Skeletal muscle cell (primary cell): Measurements from ENCODE around the gene PCDHGA6.
"Not testable (repeated sequence)": the region's sequence is repeated elsewhere in the genome, so short reads cannot be mapped to it uniquely, and the experiment has no call there.

Source experiments
- DNase-seq: peaks from one replicate; pipeline ENCODE4 v3.0.0-alpha.2; 2010; ENCODE audit warnings: low read depth
- H3K4me3 ChIP-seq: 2 replicates; pipeline ENCODE4 v1.5.1; 2011; ENCODE audit warnings: low read depth, mild to moderate bottlenecking, control low read depth, low read length, moderate library complexity

Gene PCDHGA6

GRCh38 chr5:141356950-141357349, 16.7 kb upstream of the PCDHGA6 start:
- DNase-seq, result no peak
- no peak overlapping the region for H3K4me3 ChIP-seq

DNA sequence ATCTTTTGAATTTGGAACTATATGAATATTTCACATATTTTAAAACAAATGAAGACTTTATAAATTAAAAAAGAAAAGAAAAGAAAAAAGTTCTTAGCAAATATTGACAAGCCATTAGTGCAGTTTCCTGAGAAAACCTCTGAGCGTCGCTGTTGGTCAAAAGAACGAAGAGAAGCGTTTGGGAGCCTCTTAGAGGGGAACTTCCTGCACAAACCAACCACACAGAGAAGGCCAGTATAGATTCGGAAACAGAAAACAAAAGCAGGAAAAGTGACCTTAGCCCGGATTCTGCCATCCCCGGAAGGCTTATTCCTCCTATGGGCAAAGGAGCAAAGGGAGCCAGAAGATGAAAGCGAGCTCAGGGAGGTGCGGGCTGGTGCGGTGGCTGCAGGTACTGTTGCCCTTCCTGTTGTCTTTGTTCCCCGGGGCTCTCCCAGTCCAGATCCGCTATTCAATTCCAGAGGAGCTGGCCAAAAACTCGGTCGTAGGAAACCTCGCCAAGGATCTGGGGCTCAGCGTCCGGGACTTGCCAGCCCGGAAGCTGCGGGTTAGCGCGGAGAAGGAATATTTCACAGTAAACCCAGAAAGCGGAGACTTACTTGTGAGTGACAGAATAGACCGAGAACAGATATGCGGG, 13.8 kb upstream of the PCDHGA6 start, which contains the start of gene PCDHGB2:
PCDHGB2 (plus strand) TSS at position 205 of the 637 bp plus-strand sequence; CDS start at position 347, 142 bp downstream.
- H3K4me3 ChIP-seq, result peak within 1 kb of the TSS; percentile 43
- no peak for DNase-seq

DNA sequence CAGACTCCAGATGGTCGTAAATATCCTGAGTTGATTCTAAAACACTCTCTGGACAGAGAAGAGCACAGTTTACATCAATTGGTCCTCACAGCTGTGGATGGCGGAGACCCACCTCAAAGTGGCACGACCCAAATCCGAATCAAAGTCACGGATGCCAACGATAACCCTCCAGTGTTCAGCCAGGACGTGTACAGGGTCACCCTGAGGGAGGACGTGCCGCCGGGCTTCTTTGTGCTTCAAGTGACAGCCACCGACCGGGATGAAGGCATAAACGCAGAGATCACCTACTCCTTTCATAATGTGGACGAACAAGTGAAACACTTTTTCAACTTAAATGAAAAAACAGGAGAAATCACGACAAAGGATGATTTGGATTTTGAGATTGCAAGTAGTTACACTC, 13.0 kb upstream of the PCDHGA6 start:
- no peak overlapping the region for H3K4me3 ChIP-seq
- DNase-seq, result no peak

DNA sequence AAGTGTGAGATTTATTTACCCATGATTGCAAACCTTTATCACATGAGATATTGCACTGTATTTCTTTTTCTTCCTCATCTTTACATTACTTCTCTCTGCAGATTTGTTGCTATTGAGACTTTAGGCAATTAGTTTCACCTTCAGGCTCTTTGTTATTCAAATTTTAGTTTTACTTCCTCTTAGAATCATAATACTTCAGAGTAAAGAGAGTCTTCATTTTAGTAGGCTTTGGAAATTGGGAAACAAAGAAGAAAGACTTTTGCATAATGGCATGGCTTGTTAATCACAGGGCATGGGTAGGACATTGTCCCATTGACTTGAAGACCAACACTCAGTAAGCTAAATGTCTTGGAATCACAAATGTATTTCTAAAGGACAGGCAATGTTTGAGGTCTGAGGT, 11.0 kb upstream of the PCDHGA6 start:
- H3K4me3 ChIP-seq, result no peak overlapping the region
- no peak for DNase-seq

DNA sequence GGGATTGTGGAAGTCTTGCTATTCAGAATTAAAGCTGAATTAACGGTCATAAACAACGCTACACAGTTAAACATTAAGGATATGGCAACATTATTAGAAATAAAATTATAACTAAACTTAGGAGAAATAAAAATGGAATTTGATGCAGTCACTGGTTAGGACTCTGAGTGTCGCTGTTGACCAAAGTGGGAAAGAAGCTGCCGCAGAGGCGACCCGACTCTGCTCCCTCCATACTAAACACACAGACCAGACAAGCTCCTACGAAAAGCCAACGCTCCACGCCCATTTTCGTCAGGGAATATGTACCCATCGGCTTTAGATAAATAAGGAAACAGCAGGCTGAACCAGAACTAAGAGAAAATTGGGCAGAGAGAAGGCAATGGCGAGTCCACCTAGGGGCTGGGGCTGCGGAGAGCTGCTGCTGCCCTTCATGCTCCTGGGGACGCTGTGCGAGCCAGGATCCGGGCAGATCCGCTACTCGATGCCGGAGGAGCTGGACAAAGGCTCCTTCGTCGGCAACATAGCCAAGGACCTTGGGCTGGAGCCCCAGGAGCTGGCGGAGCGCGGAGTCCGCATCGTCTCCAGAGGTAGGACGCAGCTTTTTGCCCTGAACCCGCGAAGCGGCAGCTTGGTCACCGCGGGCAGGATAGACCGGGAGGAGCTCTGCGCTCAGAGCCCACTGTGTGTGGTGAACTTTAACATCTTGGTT, 9.6 kb upstream of the PCDHGA6 start, which contains the start of gene PCDHGA5:
PCDHGA5 (plus strand) TSS at position 211 of the 709 bp plus-strand sequence; CDS start at position 380, 169 bp downstream.
- peak within 1 kb of the TSS; percentile 27 for H3K4me3 ChIP-seq
- DNase-seq, result no peak

DNA sequence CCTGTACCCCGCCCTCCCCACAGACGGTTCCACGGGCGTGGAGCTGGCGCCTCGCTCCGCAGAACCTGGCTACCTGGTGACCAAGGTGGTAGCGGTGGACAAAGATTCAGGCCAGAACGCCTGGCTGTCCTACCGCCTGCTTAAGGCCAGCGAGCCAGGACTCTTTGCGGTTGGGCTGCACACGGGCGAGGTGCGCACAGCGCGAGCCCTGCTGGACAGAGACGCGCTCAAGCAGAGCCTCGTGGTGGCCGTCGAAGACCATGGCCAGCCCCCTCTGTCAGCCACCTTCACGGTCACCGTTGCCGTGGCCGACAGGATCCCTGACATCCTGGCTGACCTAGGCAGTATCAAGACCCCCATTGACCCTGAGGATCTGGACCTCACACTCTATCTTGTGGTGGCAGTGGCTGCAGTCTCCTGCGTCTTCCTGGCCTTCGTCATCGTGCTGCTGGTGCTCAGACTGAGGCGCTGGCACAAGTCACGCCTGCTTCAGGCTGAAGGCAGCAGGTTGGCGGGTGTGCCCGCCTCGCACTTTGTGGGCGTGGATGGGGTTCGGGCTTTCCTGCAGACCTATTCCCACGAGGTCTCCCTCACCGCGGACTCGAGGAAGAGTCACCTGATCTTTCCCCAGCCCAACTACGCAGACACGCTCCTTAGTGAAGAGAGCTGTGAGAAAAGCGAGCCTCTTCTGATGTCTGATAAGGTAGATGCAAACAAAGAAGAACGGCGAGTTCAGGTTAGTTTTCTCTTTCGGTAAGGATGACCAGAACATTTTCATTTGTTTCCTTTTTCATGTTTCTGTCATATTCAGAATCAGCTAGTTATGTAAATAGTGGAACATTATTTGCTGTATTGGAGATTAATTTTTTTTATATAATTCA, 7.4 kb upstream of the PCDHGA6 start:
- no peak for DNase-seq
- no peak overlapping the region for H3K4me3 ChIP-seq

- peak within 1 kb of the TSS; percentile 37 for H3K4me3 ChIP-seq
- DNase-seq, result peak; percentile 30
Measured at GRCh38 chr5:141369994-141370848, 3.5 kb upstream of the PCDHGA6 start, which contains the start of gene PCDHGB3. PCDHGB3 (plus strand) TSS chr5:141370242; CDS start chr5:141370395, 153 bp downstream.

DNA sequence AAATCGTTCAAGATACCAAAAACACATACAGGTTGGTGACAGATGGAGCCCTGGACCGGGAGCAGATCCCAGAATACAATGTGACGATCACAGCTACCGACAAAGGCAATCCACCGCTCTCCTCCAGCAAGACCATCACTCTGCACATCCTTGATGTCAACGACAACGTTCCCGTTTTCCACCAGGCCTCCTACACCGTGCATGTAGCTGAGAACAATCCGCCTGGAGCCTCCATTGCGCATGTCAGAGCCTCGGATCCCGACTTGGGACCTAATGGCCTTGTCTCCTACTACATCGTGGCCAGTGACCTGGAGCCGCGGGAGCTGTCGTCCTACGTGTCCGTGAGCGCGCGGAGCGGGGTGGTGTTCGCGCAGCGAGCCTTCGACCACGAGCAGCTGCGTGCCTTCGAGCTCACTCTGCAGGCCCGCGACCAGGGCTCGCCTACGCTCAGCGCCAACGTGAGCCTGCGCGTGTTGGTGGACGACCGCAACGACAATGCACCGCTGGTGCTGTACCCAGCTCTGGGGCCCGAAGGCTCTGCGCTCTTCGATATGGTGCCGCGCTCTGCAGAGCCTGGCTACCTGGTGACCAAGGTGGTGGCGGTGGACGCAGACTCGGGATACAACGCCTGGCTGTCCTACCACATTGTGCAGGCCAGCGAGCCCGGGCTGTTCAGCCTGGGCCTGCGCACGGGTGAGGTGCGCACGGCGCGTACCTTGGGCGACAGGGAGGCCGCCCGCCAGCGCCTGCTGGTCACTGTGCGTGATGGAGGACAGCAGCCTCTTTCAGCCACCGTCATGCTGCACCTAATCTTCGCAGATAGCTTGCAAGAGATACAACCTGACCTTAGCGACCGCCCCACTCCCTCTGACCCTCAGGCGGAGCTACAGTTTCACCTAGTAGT, 1.9 kb upstream of the PCDHGA6 start:
- no peak for DNase-seq
- H3K4me3 ChIP-seq, result no peak overlapping the region

- no peak overlapping the region for H3K4me3 ChIP-seq
- DNase-seq, result no peak
Measured at GRCh38 chr5:141374627-141375026, 936 bp downstream of the PCDHGA6 start.

DNA sequence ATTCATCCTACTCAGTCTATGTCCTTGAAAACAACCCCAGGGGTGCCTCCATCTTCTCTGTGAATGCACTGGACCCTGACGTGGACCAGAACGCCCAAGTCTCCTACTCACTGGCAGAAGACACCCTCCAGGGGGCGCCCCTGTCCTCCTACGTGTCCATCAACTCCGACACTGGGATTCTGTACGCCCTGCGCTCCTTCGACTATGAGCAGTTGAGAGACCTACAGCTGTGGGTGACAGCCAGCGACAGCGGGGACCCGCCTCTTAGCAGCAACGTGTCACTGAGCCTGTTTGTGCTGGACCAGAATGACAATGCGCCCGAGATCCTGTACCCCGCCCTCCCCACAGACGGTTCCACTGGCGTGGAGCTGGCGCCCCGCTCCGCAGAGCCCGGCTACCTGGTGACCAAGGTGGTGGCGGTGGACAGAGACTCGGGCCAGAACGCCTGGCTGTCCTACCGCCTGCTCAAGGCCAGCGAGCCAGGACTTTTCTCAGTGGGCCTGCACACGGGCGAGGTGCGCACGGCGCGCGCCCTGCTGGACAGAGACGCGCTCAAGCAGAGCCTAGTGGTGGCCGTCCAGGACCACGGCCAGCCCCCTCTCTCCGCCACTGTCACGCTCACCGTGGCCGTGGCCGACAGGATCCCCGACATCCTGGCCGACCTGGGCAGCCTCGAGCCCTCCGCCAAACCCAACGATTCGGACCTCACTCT, 1.9 kb downstream of the PCDHGA6 start:
- DNase-seq, H3K4me3 ChIP-seq: not testable (repeated sequence)

DNA sequence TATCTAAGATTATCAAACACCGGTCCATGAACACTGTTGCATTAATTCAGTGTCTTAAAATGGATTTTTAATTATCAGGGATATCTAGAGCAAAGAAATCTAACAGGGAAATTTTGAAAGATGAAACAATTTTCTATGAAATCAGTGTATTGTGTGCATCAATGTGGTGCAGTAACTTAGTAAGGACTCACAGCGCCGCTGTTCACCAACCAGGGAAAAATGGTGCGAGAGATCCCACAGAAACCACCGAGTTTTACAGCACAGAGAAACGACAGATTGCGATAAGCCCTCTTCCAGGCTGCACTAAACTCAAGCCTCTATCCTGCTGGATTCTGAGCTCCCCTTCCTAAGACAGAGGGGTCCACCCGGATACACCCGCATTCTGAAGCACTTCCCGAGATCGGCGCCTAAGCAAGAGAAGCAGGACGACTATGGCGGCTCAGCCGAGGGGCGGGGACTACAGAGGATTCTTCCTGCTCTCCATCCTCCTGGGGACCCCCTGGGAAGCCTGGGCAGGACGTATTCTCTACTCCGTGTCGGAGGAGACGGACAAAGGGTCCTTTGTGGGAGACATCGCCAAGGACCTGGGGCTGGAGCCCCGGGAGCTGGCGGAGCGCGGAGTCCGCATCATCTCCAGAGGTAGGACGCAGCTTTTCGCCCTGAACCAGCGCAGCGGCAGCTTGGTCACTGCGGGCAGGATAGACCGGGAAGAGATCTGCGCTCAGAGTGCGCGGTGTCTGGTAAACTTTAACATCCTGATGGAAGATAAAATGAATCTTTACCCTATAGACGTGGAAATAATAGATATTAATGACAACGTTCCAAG, 9.0 kb downstream of the PCDHGA6 start, which contains the start of gene PCDHGA7:
PCDHGA7 (plus strand) TSS at position 274 of the 826 bp plus-strand sequence; CDS start at position 432, 158 bp downstream.
- peak within 1 kb of the TSS; percentile 61 for H3K4me3 ChIP-seq
- DNase-seq, result no peak

GRCh38 chr5:141383345-141383744, 9.7 kb downstream of the PCDHGA6 start:
- peak overlapping the region; percentile 61 for H3K4me3 ChIP-seq
- no peak for DNase-seq

DNA sequence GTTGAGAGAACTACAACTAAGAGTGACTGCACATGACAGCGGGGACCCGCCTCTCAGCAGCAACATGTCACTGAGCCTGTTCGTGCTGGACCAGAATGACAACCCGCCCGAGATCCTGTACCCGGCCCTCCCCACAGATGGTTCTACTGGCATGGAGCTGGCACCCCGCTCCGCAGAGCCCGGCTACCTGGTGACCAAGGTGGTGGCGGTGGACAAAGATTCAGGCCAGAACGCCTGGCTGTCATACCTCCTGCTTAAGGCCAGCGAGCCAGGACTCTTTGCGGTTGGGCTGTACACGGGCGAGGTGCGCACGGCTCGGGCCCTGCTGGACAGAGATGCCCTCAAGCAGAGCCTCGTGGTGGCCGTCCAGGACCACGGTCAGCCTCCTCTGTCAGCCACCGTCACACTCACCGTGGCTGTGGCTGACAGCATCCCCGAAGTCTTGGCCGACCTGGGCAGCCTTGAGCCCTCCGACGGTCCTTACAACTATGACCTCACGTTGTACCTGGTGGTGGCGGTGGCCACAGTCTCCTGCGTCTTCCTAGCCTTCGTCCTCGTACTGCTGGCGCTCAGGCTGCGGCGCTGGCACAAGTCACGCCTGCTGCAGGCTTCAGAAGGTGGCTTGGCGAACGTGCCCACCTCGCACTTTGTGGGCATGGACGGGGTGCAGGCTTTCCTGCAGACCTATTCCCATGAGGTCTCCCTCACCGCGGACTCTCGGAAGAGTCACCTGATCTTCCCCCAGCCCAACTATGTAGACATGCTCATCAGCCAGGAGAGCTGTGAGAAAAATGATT, 11.0 kb downstream of the PCDHGA6 start:
- no peak overlapping the region for H3K4me3 ChIP-seq
- no peak for DNase-seq

DNA sequence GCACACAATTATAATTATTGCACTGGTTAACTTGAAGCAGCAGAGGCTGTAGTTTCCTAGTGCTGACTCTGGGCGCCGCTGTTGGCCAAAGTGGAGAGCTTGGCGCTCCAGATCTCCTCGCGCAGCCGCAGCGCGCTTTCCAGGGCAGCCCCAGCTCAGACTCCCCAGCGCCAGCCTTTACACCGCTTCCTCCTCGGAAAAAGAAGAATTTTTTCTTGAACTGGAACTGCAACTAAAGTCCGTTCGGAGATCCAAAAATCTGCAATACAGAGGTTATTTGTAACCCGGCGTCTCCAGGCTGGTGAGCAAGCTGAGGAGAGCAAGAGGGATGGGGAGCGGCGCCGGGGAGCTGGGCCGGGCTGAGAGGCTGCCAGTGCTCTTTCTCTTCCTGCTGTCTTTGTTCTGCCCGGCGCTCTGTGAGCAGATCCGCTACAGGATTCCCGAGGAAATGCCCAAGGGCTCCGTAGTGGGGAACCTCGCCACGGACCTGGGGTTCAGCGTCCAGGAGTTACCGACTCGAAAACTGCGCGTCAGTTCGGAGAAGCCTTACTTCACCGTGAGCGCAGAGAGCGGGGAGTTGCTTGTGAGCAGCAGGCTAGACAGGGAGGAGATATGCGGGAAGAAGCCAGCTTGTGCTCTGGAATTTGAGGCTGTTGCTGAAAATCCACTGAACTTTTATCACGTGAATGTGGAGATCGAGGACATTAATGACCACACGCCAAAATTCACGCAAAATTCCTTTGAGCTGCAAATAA, 14.0 kb downstream of the PCDHGA6 start, which contains the start of gene PCDHGB4:
PCDHGB4 (plus strand) TSS at position 142 of the 755 bp plus-strand sequence; CDS start at position 329, 187 bp downstream.
- H3K4me3 ChIP-seq, result peak within 1 kb of the TSS; percentile 39
- DNase-seq, result not testable (repeated sequence)

GRCh38 chr5:141388661-141389060, 15.0 kb downstream of the PCDHGA6 start:
- H3K4me3 ChIP-seq, result no peak overlapping the region
- DNase-seq, result no peak
